Mammary epithelial cell (primary cell): ENCODE results near the gene CMSS1.

ENCODE experiments used
- CTCF ChIP-seq, 2 donors: IDR thresholded peaks in 1 of 2; conservative IDR thresholded peaks in 1 of 2; 2 replicates each; pipeline ENCODE4 v1.5.1; 2011 to 2012; ENCODE audit warnings: inconsistent platforms in 2 of 2, low read length in 2 of 2, mild to moderate bottlenecking in 2 of 2, control low read depth in 1 of 2, low read depth in 1 of 2; ENCODE audit not compliant: insufficient read depth in 1 of 2; ENCODE audit errors: extremely low read depth in 1 of 2
- EZH2 ChIP-seq: IDR thresholded peaks from 2 replicates; pipeline ENCODE4 v1.6.1; 2012; ENCODE audit warnings: low read length, inconsistent platforms, borderline replicate concordance

- no peak for TF ChIP-seq CTCF (conservative IDR thresholded peaks at IDR 0.05 in 1 of 2, IDR thresholded peaks at IDR 0.05 in 1 of 2; ENCODE audit: extremely low read depth in 1 of 2, insufficient read depth in 1 of 2, low read depth in 1 of 2, low read length in 2 of 2)
- no peak for TF ChIP-seq EZH2
Observed at GRCh38 chr3:100165926-100166550, 348.4 kb downstream of the CMSS1 start.
